H9 (cell line): Measurements from ENCODE around the gene HACL1. TPM values are rescaled to one million over a fixed set of nuclear protein-coding genes. Genes with fewer than 3 reads are reported as not detected.

Experiments
- DNase-seq: peaks from one replicate; pipeline ENCODE4 v3.0.0-alpha.2; 2017
- H2AFZ ChIP-seq: one replicate; pipeline ENCODE4 v1.6.1; 2013; ENCODE audit warnings: mild to moderate bottlenecking, low read length, control low read depth, moderate library complexity
- H2AK5ac ChIP-seq: 2 replicates; pipeline ENCODE4 v1.6.1; 2013; ENCODE audit warnings: low read length, control low read depth, mixed read lengths; ENCODE audit not compliant: insufficient read length
- H2BK120ac ChIP-seq: one replicate; pipeline ENCODE4 v1.6.1; 2013; ENCODE audit warnings: low read depth, mild to moderate bottlenecking, low read length, control low read depth, inconsistent platforms; ENCODE audit not compliant: poor library complexity, severe bottlenecking
- H2BK12ac ChIP-seq: 2 replicates; pipeline ENCODE4 v1.6.1; 2013; ENCODE audit warnings: low read length, control low read depth, mixed read lengths, low read depth; ENCODE audit not compliant: insufficient read length
- H2BK15ac ChIP-seq: 2 replicates; pipeline ENCODE4 v1.6.1; 2013; ENCODE audit warnings: low read depth, low read length, control low read depth
- H2BK20ac ChIP-seq: one replicate; pipeline ENCODE4 v1.6.1; 2013; ENCODE audit warnings: low read depth, mild to moderate bottlenecking, low read length, control low read depth, inconsistent platforms; ENCODE audit not compliant: poor library complexity, severe bottlenecking
- H2BK5ac ChIP-seq: 2 replicates; pipeline ENCODE4 v1.6.1; 2013; ENCODE audit warnings: low read length, control low read depth, mixed read lengths; ENCODE audit not compliant: insufficient read length
- H3K14ac ChIP-seq: 2 replicates; pipeline ENCODE4 v1.6.1; 2013; ENCODE audit warnings: low read length, control low read depth; ENCODE audit not compliant: insufficient read depth
- H3K18ac ChIP-seq: 2 replicates; pipeline ENCODE4 v1.6.1; 2013; ENCODE audit warnings: low read depth, mild to moderate bottlenecking, mixed read lengths, low read length, control low read depth; ENCODE audit not compliant: insufficient read length
- H3K23ac ChIP-seq: 2 replicates; pipeline ENCODE4 v1.6.1; 2013; ENCODE audit warnings: low read length, control low read depth, mixed read lengths, low read depth; ENCODE audit not compliant: insufficient read length
- H3K23me2 ChIP-seq: 2 replicates; pipeline ENCODE4 v1.6.1; 2013; ENCODE audit warnings: low read depth, mild to moderate bottlenecking, mixed read lengths, low read length, control low read depth; ENCODE audit not compliant: insufficient read length, poor library complexity, severe bottlenecking
- H3K27ac ChIP-seq: 2 replicates; pipeline ENCODE4 v1.5.1; 2013; ENCODE audit warnings: low read length, control low read depth, mixed read lengths, low read depth; ENCODE audit not compliant: insufficient read length
- H3K27me3 ChIP-seq: 2 replicates; pipeline ENCODE4 v1.6.1; 2013; ENCODE audit warnings: low read length, control low read depth, inconsistent platforms; ENCODE audit not compliant: insufficient read depth
- H3K4ac ChIP-seq: 2 replicates; pipeline ENCODE4 v1.6.1; 2013; ENCODE audit warnings: low read depth, mild to moderate bottlenecking, control low read depth, inconsistent platforms, low read length, moderate library complexity
- H3K4me1 ChIP-seq: 2 replicates; pipeline ENCODE4 v1.6.1; 2013; ENCODE audit warnings: low read length, control low read depth, inconsistent platforms; ENCODE audit not compliant: insufficient read depth
- H3K4me2 ChIP-seq: 2 replicates; pipeline ENCODE4 v1.6.1; 2013; ENCODE audit warnings: low read length, control low read depth, mixed read lengths; ENCODE audit not compliant: insufficient read length, insufficient read depth
- H3K56ac ChIP-seq: 2 replicates; pipeline ENCODE4 v1.6.1; 2013; ENCODE audit warnings: low read depth, mild to moderate bottlenecking, mixed read lengths, low read length, control low read depth; ENCODE audit not compliant: insufficient read length
- H3K79me1 ChIP-seq: 2 replicates; pipeline ENCODE4 v1.6.1; 2013; ENCODE audit warnings: low read depth, mild to moderate bottlenecking, moderate library complexity, low read length, control low read depth, inconsistent platforms; ENCODE audit not compliant: insufficient read depth, poor library complexity, severe bottlenecking
- H3K79me2 ChIP-seq: 2 replicates; pipeline ENCODE4 v1.6.1; 2013; ENCODE audit warnings: low read length, control low read depth, inconsistent platforms; ENCODE audit not compliant: insufficient read depth
- H3K9ac ChIP-seq: 2 replicates; pipeline ENCODE4 v1.6.1; 2013; ENCODE audit warnings: low read length, control low read depth, mixed read lengths; ENCODE audit not compliant: insufficient read length; ENCODE audit errors: extremely low read depth
- H3K9me3 ChIP-seq: one replicate; pipeline ENCODE4 v1.6.1; 2013; ENCODE audit warnings: low read depth, low read length, inconsistent platforms; ENCODE audit not compliant: control insufficient read depth
- H3T11ph ChIP-seq: one replicate; pipeline ENCODE4 v1.6.1; 2013; ENCODE audit warnings: mild to moderate bottlenecking, low read length, control low read depth, inconsistent platforms
- H4K20me1 ChIP-seq: one replicate; pipeline ENCODE4 v1.6.1; 2013; ENCODE audit not compliant: control insufficient read depth, insufficient read length, insufficient read depth
- H4K5ac ChIP-seq: 2 replicates; pipeline ENCODE4 v1.6.1; 2013; ENCODE audit warnings: low read depth, mild to moderate bottlenecking, mixed read lengths, low read length, control low read depth; ENCODE audit not compliant: insufficient read length
- H4K8ac ChIP-seq: replicated peaks from 2 replicates; pipeline ENCODE4 v1.6.1; 2013; ENCODE audit warnings: low read length, control low read depth, mixed read lengths, low read depth; ENCODE audit not compliant: insufficient read length
- H4K91ac ChIP-seq: 2 replicates; pipeline ENCODE4 v1.6.1; 2013; ENCODE audit warnings: low read depth, mild to moderate bottlenecking, moderate library complexity, mixed read lengths, low read length, control low read depth; ENCODE audit not compliant: insufficient read length
- H3K27ac Mint-ChIP-seq, 3 experiments: 2 replicates in 2 of 3; 3 replicates in 1 of 3; pipeline ENCODE4 v1.8.0; 2020 to 2021; ENCODE audit warnings: mixed read lengths in 3 of 3, mild to moderate bottlenecking in 1 of 3, moderate library complexity in 1 of 3
- H3K27me3 Mint-ChIP-seq: 2 replicates; pipeline ENCODE4 v1.8.0; 2021; ENCODE audit warnings: low read depth, mild to moderate bottlenecking, moderate library complexity, mixed read lengths
- H3K36me3 Mint-ChIP-seq, 3 experiments: 2 replicates in 2 of 3; 3 replicates in 1 of 3; pipeline ENCODE4 v1.8.0; 2020 to 2021; ENCODE audit warnings: low read depth in 3 of 3, mixed read lengths in 3 of 3; ENCODE audit not compliant: insufficient read depth in 1 of 3
- H3K4me1 Mint-ChIP-seq, 2 experiments: 2 replicates each; pipeline ENCODE4 v1.8.0; 2020; ENCODE audit warnings: mixed read lengths in 2 of 2
- H3K4me3 Mint-ChIP-seq, 2 experiments: 2 replicates in 1 of 2; 3 replicates in 1 of 2; pipeline ENCODE4 v1.8.0; 2020 to 2021; ENCODE audit warnings: mild to moderate bottlenecking in 2 of 2, mixed read lengths in 2 of 2, moderate library complexity in 1 of 2
- H3K9me3 Mint-ChIP-seq, 2 experiments: 2 replicates in 1 of 2; 3 replicates in 1 of 2; pipeline ENCODE4 v1.8.0; 2020; ENCODE audit warnings: mild to moderate bottlenecking in 2 of 2, mixed read lengths in 2 of 2, moderate library complexity in 1 of 2
- CTCF ChIP-seq: fragments of 200-600 bp; sonication (generic); conservative IDR thresholded peaks from 3 replicates; pipeline ENCODE4 v1.8.0; 2021; ENCODE audit warnings: antibody characterized with exemption, mild to moderate bottlenecking
- WGBS: extraction: QIAGEN DNeasy Blood & Tissue Kit; methylation state at CpG from one replicate; pipeline ENCODE4 v1.1.7; 2013; ENCODE audit warnings: missing lambda C conversion rate, low lambda C conversion rate, mixed read lengths; ENCODE audit not compliant: insufficient read length; ENCODE audit errors: extremely low coverage; 5-methylcytosine and 5-hydroxymethylcytosine counted together
- total RNA-seq: library from RNA; stranded (reverse); gene quantifications from 2 replicates; pipeline ENCODE4 v1.2.1, GENCODE V29; 2021

Gene HACL1
- total RNA-seq, 1 experiment from 2014 or later, result 52.6 TPM

- Histone ChIP-seq H4K8ac (no peak overlapping the region), H3K14ac (no peak overlapping the region), H3K4me1 (peaks cover 5% of the 10 kb centered on the region; the same call in 1 of the 2 replicates), H3K79me1 (no peaks in the 10 kb centered on the region), H2AK5ac (no peak overlapping the region), H2BK120ac (no peak overlapping the region), H3K9me3 (no peaks in the 10 kb centered on the region), H3K79me2 (no peaks in the 10 kb centered on the region), H3K18ac (no peak overlapping the region), H3K4me2 (no peak overlapping the region), H3K27ac (no peak overlapping the region), H3K27me3 (no peaks in the 10 kb centered on the region), H2BK15ac (no peak overlapping the region), H3K56ac (no peak overlapping the region), H4K91ac (no peak overlapping the region), H3K4ac (no peak overlapping the region), H4K5ac (no peak overlapping the region), H3K9ac (no peak overlapping the region), H3K23ac (no peak overlapping the region), H3K23me2 (no peaks in the 10 kb centered on the region), H4K20me1 (no peaks in the 10 kb centered on the region), H2AFZ (no peak overlapping the region), H2BK5ac (no peak overlapping the region), H2BK12ac (no peak overlapping the region), H3T11ph (no peak overlapping the region), H2BK20ac (no peak overlapping the region)
- H3K4me1 Mint-ChIP-seq, result peaks cover 14 to 22% of the 10 kb centered on the region in 2 experiments
- no peaks in the 10 kb centered on the region for H3K27me3 Mint-ChIP-seq
- H3K9me3 Mint-ChIP-seq, result no peaks in the 10 kb centered on the region; a peak in 1 of 5 replicates
- no peak for TF ChIP-seq CTCF
- peaks cover 9 to 36% (median 32%) of the 10 kb centered on the region in 3 experiments for H3K36me3 Mint-ChIP-seq
- H3K4me3 Mint-ChIP-seq, result no peak overlapping the region
- WGBS, result no CpG with 5 or more reads among the region's 13 CpGs
- no peak for DNase-seq
- peak overlapping the region in 2 of 3 experiments; percentile 21 to 72; a peak in 1 of 7 replicates for H3K27ac Mint-ChIP-seq
These were observed 45.6 kb upstream of the HACL1 start for GRCh38 chr3:15646851-15647511.
